K562 (cell line): ENCODE data around the gene OR1J1. TPM values are rescaled to one million over a fixed set of nuclear protein-coding genes. Genes with fewer than 3 reads are reported as not detected.

ENCODE experiments used
- HMG20B ChIP-seq: fragments of 250-450 bp; sonication (Bioruptor Pico); IDR thresholded peaks from 2 replicates; pipeline ENCODE4 v1.5.0; 2021; ENCODE audit warnings: mild to moderate bottlenecking
- NUFIP1 ChIP-seq: fragments of 450-650 bp; IDR thresholded peaks from 2 replicates; pipeline ENCODE4 v1.6.1; 2018; ENCODE audit not compliant: partially characterized antibody
- polyA plus RNA-seq, 8 experiments: library from polyadenylated mRNA; depleted of rRNA in 4 of 8; stranded (reverse) in 5 of 8; unstranded in 3 of 8; fragments of >200 nt; fragmentation: Nextera tagmentation in 2 of 8; fragmentation: Illumina TruSeq in 1 of 8; extraction: Ambion mirVana in 2 of 8; extraction: Trizol in 1 of 8; gene quantifications; 2 replicates each; pipeline versions ENCODE4 v1.2.1 to v1.2.3, GENCODE V29; 2011 to 2014; ENCODE audit warnings: inconsistent platforms in 1 of 8, missing spikeins in 1 of 8
- total RNA-seq, 7 experiments: library from RNA; depleted of rRNA in 6 of 7; stranded (reverse); fragments of >200 nt in 6 of 7; fragmentation: Illumina TruSeq in 2 of 7; extraction: Trizol in 2 of 7; gene quantifications; 2 replicates each; pipeline versions ENCODE4 v1.2.1 to v1.2.3, GENCODE V29; 2011 to 2021; ENCODE audit warnings: low replicate concordance in 1 of 7
- TF ChIP-seq, protein P1 (sequence below): IDR thresholded peaks from 2 replicates; pipeline ENCODE4 v1.6.1; 2011; ENCODE audit warnings: borderline replicate concordance, low read depth, mild to moderate bottlenecking, moderate library complexity, low read length; ENCODE audit not compliant: insufficient read depth, poor library complexity, severe bottlenecking
- TF ChIP-seq, protein P2 (sequence below), 3 experiments: IDR thresholded peaks in 2 of 3; conservative IDR thresholded peaks in 1 of 3; 2 replicates each; pipeline ENCODE4 v1.5.1; 2011 to 2012; ENCODE audit warnings: low read length in 3 of 3, mild to moderate bottlenecking in 3 of 3, control low read depth in 2 of 3, improper control_type of control experiment in 1 of 3, inconsistent platforms in 1 of 3, low read depth in 1 of 3, mixed read lengths in 1 of 3, moderate library complexity in 1 of 3; ENCODE audit not compliant: insufficient read depth in 2 of 3
- TF ChIP-seq, protein P3 (sequence below): fragments of 450-650 bp; IDR thresholded peaks from 2 replicates; pipeline ENCODE4 v1.6.1; 2016; ENCODE audit warnings: mild to moderate bottlenecking

The OR1J1 gene
- total and polyA plus RNA-seq, 9 of the 15 experiments (the other 6 are each of a cell fraction or from before 2014, with no cell fraction given): not detected

DNA sequence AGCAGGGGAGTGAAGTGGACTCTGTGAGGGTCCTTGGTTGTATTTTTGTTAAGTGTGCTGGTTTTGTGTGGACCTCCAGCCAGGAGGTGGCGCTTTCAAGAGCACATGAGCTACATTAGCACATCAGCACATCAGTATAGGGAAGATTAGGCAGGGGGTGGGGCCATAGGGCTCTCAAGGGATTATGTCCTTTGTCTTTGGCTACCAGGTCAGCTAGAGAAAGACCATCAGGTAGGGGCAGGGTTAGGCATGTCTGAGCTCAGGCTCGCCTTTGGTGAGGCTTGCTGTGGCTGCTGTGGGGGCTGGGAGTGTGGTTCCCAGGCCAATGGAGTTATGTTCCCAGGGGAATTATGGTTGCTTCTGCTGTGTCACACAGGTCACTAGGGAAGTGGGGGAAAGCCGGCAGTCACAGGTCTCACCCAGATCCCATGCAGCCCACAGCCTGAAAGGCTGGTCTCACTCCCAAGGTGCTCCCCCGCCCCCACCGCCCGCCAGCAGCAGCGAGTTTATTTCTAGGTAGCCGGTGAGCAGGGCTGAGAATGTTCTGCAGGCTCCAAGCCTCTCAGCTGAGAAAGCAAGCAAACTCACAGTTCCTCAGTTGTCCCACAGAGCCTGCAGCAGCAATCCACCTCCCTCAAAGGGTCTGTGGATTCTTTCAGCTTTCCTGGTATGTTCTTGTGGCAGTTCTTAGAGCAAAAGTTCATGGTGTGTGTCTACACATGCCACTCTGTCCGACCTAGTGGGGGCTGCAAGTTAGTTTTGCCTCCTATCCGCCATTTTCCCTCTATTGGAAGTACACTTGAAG lies 13.7 kb downstream of the OR1J1 start (continued):
- TF ChIP-seq, protein P1, sequence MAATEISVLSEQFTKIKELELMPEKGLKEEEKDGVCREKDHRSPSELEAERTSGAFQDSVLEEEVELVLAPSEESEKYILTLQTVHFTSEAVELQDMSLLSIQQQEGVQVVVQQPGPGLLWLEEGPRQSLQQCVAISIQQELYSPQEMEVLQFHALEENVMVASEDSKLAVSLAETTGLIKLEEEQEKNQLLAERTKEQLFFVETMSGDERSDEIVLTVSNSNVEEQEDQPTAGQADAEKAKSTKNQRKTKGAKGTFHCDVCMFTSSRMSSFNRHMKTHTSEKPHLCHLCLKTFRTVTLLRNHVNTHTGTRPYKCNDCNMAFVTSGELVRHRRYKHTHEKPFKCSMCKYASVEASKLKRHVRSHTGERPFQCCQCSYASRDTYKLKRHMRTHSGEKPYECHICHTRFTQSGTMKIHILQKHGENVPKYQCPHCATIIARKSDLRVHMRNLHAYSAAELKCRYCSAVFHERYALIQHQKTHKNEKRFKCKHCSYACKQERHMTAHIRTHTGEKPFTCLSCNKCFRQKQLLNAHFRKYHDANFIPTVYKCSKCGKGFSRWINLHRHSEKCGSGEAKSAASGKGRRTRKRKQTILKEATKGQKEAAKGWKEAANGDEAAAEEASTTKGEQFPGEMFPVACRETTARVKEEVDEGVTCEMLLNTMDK: peak; percentile 49
- TF ChIP-seq, protein P2, sequence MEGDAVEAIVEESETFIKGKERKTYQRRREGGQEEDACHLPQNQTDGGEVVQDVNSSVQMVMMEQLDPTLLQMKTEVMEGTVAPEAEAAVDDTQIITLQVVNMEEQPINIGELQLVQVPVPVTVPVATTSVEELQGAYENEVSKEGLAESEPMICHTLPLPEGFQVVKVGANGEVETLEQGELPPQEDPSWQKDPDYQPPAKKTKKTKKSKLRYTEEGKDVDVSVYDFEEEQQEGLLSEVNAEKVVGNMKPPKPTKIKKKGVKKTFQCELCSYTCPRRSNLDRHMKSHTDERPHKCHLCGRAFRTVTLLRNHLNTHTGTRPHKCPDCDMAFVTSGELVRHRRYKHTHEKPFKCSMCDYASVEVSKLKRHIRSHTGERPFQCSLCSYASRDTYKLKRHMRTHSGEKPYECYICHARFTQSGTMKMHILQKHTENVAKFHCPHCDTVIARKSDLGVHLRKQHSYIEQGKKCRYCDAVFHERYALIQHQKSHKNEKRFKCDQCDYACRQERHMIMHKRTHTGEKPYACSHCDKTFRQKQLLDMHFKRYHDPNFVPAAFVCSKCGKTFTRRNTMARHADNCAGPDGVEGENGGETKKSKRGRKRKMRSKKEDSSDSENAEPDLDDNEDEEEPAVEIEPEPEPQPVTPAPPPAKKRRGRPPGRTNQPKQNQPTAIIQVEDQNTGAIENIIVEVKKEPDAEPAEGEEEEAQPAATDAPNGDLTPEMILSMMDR (IDR thresholded peaks at IDR 0.05 in 2 of 3, conservative IDR thresholded peaks at IDR 0.05 in 1 of 3; ENCODE audit: insufficient read depth in 2 of 3, low read depth in 1 of 3, low read length in 3 of 3): peak; percentile 51 to 58 (median 58); a peak in 4 of 6 replicates
- TF ChIP-seq HMG20B (CRISPR knock-in tag): no peak
- TF ChIP-seq NUFIP1: no peak
- TF ChIP-seq, protein P3, sequence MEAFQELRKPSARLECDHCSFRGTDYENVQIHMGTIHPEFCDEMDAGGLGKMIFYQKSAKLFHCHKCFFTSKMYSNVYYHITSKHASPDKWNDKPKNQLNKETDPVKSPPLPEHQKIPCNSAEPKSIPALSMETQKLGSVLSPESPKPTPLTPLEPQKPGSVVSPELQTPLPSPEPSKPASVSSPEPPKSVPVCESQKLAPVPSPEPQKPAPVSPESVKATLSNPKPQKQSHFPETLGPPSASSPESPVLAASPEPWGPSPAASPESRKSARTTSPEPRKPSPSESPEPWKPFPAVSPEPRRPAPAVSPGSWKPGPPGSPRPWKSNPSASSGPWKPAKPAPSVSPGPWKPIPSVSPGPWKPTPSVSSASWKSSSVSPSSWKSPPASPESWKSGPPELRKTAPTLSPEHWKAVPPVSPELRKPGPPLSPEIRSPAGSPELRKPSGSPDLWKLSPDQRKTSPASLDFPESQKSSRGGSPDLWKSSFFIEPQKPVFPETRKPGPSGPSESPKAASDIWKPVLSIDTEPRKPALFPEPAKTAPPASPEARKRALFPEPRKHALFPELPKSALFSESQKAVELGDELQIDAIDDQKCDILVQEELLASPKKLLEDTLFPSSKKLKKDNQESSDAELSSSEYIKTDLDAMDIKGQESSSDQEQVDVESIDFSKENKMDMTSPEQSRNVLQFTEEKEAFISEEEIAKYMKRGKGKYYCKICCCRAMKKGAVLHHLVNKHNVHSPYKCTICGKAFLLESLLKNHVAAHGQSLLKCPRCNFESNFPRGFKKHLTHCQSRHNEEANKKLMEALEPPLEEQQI: peak; percentile 86
